CD4-positive, alpha-beta T cell treated with Interleukin-15 for 4 hours (primary cell): Measurements from ENCODE around the gene VARS1.

ENCODE experiments used
- DNase-seq: peaks from one replicate; pipeline ENCODE4 v3.0.0-alpha.2; 2020; ENCODE audit warnings: low spot score

VARS1 gene

DNA sequence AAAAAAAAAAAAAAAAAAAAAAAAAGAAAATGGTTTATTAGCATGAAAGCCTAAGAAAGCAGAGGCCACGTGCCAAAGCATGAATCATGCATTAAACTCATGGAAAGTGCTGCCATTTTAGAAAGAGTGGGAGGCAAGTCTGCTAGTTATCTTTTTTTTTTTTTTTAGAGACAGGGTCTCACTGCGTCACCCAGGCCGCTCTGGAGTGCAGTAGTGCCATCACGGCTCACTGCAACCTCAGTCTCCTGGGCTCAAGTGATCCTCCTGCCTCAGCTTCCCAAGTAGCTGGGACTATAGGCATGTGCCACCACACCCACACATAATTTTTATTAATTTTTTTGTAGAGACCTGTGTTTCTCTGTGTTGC, 23.6 kb downstream of the VARS1 start:
- DNase-seq: peak; percentile 12

GRCh38 chr6:31770860-31771259, 24.7 kb downstream of the VARS1 start:
- DNase-seq: no peak

DNA sequence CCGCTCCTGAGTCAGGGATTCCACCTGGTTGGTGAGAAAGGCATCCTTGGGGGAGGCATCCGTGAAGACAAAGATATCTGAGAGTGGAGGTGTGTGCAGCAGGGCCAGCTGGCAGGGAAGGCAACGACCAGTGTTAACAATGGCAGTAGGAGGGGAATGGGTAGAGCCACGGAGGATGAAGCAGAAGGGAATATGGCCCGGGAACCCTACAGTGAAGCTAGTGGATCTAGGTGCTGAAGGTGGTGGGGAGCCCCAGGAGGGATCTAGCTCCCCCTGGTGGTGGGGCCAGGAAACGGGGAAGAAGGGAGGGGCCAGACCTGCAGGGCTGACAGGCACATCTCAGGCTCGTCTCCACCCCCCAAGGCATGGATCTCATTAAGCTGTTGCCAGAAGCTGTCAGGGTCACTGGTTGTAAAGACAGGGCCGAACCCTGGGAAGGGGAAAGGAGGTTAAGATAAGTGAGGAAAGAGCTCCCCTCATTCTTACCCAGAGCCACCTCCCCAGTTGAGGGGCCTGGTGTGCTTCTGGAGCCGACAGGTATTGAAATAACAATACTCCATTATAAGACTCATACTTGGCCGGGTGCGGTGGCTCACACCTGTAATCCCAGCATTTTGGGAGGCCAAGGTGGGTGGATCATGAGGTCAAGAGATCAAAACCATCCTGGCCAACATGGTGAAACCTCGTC, 25.7 kb downstream of the VARS1 start:
- peak; percentile 84 for DNase-seq

- DNase-seq: no peak
Measured at GRCh38 chr6:31768363-31769257, 26.9 kb downstream of the VARS1 start.

DNA sequence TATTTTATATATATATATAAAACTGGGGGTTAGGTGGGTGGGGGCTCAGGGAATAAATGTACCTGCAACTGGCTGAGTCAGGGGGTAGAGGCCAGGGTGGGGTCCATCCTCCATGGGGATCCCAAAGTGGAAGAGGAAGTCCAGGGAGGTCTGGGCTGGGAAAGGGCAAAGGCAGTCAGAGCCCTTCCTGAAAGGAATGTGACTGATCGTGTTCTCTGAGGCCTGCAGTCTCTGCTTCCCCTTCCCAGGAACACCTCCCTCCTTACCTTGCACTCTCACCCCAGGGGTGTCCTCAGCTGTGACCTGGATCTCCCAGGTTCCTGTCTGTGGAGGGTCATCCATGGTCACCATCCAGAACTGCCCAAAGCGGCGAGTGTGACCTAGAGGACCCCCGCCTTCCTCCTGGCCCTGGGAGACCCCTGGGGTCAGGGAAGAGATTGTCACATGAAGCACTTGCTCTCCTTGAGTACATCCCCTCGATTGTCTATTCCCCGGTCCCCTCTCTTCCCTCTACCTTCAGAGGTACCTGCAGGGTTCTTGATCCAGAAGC, 28.4 kb downstream of the VARS1 start:
- DNase-seq: no peak

DNA sequence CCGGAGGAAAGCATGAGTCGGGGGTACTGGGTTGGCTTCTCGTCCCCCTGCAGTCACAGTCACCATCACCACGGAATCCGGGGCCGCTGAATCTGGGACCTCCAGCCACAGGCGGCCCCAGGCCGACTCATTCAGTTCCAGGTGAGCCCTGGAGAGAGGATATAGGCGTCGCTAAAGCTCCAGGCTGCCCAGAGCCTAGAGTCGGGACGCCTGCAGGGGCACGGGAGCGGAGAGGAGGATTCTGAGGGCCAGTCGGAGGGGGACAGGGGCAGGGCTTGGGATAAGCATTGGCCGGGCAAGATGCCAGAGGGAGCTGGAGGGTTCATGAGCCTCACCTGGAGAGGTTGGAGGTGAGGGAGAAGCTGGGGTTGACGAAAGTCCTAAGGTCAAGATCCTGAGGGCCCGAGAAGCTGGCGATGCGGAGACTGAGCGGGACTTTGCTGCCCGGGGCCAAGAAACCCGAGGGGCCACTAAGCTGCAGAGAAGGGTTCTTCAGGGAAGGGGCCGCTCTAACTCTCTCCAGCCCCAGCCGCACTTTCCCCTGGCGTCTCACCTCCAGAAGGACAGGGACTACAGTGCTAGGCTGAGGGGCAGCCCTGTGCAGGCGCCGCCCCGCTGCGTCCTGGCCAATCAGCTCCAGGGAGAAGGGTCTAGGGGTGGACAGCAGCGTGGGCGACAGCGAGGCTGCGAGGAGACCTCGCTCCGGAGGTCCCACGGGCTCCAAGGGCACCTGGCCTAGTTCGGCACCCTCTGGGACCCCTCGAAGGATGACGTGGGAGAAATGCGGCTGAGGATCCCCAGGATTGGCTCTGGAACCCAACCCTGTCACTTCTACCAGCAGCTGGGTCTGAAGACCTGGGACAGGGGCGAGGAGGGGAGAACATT, 29.4 kb downstream of the VARS1 start:
- DNase-seq: no peak

DNA sequence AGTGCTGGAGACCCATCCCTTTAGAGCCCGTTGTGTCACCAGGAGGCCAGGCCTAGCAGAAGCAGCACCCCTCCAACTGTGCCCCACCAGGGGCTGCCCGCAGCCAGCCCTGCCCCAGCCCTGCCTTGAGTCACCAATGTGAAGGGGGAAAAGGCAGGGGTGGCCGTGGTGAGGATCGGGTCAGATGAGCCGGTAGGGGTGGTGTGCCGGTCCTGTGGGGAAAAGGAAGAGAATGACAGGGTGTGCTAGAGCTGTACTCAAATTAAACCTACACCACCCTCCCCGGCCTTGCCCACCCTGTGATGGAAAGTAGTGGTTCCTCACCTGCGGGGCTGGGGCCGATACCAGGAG, 30.0 kb downstream of the VARS1 start:
- no peak for DNase-seq

DNA sequence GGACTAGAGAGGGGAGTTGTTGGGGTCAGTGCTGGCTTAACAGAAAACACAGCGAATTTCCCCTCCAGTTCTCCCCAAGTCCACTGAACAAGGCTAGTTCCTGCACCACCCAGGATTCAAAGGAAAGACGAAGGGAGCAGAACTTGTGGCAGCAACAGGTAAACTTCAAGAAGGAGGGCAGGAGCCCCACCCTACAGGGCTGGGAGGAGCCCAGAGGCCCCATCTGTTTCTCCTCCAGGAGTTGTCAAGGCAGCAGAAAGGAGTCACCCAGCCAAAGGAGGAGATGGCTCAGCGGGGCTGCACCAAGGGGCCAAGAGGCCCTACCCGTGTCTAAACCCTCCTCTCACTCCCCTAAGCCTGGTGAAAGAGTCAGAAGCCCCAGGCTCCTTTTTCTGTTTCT, 31.4 kb downstream of the VARS1 start:
- no peak for DNase-seq

GRCh38 chr6:31763619-31763940, 32.0 kb downstream of the VARS1 start:
- no peak for DNase-seq

- DNase-seq: no peak
Measured at GRCh38 chr6:31762878-31763618, 32.5 kb downstream of the VARS1 start.

DNA sequence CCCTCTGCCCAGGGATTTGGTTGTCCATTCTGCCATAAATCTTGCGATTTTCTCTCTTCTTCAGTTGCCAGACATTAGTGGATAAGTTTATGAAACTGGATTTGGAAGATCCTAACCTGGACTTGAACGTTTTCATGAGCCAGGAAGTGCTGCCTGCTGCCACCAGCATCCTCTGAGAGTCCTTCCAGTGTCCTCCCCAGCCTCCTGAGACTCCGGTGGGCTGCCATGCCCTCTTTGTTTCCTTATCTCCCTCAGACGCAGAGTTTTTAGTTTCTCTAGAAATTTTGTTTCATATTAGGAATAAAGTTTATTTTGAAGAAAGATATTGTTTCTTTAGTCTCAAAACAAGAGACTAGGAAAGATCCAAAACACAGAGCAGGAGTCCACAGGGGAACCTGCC, 33.2 kb downstream of the VARS1 start, which contains the start of gene SAPCD1:
TSS of gene SAPCD1 (plus strand) at position 301 of the 400 bp plus-strand sequence. CDS start 399 bp downstream, outside the sequence.
- DNase-seq: no peak

- no peak for DNase-seq
Measured at GRCh38 chr6:31761343-31761742, 34.2 kb downstream of the VARS1 start.

DNA sequence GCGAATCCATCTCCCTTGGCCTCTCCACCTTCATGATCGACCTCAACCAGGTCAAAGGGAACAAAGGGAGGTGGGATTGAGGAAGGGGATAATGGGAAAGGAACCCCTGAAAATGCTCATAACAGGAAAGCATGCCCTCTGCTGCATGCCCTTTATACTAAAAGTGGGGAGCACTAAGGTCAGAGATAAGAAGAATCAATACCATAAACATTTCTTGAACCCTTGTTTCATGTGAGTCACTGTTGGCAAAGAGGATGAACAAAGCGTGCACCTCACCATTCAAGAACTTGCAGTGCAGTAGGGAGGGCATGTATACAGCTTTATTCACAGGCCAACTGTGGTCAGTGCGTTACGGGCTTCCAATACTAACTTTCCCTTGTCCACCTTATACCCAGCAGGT, 34.8 kb downstream of the VARS1 start:
- no peak for DNase-seq

- DNase-seq: no peak
Measured at GRCh38 chr6:31758281-31758680, 37.3 kb downstream of the VARS1 start.

DNA sequence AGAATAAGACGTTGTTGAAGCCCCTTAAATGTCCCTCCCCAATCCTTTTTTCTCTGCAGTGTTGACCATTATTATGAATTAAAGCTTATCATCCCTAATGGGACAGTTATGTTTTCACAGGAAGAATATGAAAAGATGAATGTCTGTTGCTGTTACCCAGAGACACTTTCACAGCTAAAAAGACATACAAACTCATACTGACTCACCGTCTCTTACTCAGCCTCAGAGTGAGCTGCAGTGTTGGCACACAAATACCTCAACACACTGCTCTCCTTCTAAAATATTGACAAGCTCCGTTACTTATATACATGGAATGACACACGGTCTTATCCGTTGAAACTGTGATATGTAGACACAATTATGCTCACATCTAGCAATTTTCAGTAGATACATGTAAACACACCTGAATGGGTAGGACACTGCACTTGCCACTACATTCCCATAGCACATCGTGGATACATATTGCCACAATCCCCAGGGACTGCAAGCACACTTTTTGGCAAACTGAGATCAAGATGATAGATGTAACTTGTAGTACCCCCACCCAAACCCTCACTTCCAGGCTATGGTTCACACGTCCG, 42.7 kb downstream of the VARS1 start:
- DNase-seq: no peak

GRCh38 chr6:31750411-31751022, 45.0 kb downstream of the VARS1 start:
- DNase-seq: no peak

GRCh38 chr6:31749301-31750036, 46.1 kb downstream of the VARS1 start:
- no peak for DNase-seq
